NCI-H2196 (cell line): ENCODE results near the gene ZER1.

Experiments
- DNase-seq: peaks from one replicate; lab custom pipeline; 2025; ENCODE audit not compliant: unreplicated experiment; lab: John Stamatoyannopoulos, UW

ZER1 gene

DNA sequence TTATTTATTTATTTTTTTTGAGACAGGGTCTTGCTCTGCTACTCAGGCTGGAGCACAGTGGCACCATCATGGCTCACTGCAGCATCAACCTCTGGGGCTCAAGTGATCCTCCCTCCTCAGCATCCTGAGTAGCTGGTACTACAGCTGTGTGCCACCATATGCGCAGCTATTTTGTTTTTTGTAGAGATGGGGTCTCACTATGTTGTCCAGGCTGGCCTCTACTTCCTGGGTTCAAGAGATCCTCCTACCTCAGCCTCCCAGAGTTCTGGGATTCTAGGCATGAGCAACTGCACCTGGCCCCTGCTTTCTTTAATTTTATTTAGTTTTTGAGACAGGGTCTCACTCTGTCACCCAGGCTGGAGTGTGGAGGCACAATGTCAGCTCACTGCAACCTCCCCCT is 28.3 kb downstream of the ZER1 start:
- DNase-seq, result no peak

DNA sequence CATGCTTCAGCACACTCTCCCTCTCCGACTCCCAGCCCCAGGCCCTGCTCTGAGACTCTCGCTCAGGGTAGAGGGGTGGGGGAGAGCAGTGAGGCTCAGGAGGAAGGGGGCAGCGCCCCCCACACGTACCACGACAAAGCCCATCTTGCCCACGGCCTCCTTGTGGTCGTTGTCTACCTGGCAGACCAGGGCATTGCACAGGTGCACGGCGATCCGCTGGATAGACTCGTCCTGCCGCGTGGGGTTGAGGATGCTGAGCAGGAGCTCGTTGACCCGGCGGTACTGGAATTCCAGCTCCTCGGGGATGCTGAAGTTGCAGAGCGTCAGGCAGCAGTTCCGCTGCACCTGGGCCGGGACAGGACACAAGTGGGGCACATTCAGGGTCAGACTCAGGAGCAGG is 29.3 kb downstream of the ZER1 start:
- DNase-seq, result no peak

DNA sequence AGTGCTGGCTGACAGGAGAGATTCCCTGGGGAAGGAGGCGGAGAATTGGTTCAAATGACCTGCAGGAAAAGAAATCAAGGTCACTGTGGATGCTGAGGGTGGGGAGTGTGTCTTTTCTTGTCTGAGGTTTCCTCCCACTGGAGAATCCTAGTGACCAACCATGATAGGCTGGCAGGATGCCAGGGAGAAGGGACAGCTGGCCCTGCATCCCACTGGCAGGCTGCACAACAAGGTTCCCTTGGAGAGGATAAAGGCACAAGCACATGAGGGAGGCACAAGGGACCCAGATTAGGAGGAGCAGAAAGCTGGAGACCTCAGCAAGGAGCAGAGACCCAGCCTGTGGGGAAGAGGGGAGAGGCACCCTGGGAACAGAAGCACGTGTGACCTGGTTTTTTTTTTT is 36.4 kb downstream of the ZER1 start:
- DNase-seq, result no peak

DNA sequence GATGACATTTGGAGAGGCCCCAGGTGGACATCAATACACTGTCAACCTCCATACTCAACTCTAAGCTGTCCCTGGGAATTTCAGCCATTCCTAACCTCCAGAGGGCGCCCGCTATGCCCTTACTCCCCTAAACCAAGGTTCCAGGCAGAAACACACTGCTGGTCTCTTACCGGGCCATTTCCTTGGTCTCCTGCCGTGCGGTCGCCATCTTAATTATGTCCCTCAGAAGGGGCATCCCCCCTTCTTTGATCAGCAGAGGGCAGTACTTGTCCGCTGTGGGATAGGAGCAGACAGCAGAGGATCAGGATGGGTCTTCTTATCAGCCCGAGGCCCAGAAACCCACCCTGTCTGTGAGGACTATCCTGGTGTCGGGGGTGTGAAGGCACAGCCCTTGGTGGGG is 38.5 kb downstream of the ZER1 start:
- DNase-seq, result peak; percentile 31

DNA sequence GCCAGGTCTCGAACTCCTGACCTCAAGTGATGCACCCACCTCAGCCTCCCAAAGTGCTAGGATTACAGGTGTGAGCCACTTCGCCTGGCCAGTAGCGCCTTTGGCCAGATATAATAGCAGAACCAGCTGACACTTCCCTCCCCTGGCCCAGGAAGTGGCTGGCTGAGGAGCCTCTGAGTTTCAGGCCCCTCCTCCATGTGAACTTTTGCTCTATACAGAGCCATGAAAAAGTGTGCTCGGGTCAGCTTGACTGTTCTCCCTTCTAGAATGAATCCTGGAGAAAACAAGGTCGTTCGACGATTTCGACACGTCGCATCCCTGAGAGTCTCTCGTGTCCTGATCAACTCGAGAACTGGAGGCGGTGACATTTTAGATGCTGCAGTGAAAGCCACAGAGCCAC is 39.2 kb downstream of the ZER1 start:
- no peak for DNase-seq

DNA sequence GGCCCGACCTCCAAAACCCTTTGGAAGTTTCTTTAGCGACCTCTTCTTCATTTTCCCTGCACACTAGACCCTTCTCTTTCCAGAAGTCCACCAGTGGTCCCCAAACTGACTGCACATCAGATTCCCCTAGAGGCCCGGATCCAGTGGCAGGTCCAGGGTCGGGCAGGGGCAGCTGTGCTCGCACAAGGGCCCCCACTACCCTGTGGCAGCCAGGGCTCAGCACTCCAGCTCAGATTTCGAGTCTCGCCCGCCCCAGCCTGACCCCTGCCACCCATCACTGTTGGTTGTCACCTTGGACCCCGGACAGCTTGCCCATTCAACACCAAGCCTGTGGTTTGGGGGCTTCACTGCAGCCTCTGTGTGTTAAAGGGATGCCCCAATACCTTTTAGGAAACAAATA is 40.0 kb downstream of the ZER1 start:
- DNase-seq, result no peak

DNA sequence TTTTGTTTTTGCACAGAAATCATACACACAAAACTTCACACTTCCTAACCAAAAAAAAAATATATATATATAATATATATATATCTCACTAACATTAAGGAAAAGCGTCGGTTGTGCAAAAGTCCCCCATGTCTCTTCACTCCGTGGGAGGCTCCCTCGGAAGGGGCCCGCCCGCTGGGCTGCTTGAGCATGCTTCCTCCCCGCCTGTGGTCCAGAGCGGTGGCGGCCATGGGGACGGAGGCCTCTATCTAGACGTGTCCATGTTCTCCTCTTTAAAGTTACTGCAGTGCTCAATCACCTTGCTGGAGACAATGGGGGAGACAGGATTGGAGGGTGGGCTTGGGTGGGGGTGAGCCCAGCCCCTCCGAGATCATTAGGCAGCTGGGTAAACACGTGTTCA is 40.6 kb downstream of the ZER1 start:
- no peak for DNase-seq

DNA sequence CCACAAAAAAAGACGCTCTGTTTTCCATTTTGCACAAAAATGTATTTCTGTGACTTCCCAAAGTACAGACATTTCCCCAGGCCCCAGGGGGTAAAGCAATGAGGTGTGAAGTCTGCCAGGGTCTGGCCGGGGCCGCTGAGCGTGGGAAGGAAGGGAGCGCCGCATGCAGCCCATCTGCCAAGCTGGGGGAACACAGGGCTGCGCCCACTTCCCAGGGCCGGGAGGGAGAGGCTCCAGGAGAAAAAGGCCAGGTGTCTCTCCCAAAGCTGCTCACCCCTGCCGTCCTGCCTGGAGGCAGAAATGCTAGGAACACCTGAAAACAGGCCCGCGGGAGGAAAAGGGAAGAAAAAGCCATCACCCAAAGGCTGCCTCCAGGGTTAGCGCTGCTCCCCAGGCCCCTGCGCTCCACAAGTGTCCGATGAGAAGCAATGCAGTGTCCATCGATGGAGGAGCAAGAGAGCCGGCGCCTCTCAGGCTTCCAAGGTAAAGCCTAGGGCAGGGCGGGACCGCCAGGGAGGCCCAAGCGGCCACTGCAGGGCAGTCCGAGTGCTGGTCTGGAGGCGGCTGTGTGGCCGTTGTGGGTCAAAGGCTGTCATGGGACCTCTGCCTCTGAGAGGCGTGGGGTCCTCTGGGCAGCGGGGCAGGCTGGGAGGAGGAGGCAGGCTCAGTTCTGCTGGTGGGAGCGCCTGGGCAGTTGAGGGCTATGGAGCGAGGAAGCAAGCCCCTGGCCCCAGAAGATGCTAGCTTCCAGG is 41.8 kb downstream of the ZER1 start:
- DNase-seq, result no peak

DNA sequence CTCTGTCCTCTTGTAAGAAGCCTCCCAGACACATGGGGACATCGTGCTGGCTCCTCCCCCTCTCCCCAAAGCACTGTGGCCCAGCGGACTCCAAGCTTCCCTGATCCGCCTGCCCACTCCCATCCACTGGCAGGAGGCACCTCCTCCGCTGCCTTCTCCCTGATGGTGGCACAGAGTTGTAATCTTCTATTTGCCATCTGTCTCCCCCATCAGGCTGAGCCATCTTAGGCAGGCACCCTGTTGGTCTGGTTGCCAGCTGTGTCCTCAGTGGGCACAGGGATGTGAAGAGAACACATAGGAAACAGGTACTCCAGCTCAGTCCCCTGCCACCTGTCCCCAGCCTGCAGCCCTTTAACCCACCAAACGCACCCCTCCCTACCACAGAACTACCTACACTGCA is 42.4 kb downstream of the ZER1 start:
- no peak for DNase-seq

DNA sequence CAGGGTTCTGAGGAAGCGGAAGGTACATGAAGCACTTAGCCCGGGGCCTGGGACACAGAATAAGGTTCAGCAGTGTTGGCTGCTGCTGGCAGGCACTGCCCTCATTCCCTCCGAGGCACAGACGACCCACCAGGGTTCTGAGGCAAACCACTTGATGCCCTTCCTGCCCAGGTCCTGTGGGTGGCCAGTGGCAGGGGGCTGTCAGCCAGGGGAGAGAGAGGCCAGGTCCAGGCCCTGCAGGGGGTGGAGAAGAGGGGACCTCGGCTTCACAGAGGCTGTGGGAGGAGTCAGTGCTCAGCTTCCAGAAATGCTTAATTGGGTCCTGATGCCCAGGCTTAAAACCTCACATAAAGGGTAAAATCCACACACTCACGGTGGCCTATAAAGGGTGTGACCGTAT is 43.4 kb downstream of the ZER1 start:
- no peak for DNase-seq

DNA sequence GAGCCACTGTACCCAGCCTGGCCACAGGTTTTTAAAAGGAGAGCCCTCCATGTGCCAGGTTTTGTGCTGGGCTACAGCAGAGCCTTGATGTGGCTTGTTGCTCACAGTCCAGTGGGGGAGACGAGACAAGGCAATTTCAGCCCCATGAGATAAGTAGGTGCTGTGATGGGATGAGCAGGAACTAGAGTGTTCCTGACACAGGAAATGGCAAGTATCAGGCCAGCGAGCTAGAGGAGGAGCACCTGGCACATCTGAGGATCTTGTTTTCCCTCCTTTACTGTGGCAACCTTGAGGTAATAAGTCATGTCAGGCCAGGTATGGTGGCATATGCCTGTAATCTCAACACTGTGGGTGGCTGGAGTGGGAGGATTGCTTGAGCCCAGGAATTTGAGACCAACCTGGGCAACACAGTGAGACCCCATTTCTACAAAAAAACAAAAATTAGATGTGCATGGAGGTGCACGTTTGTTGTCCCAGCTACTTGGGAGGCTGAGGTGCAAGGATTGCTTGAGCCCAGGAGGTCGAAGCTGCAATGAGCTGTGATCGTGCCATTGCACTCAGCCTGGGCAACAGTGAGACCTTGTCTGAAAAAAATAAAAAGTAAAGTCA is 44.0 kb downstream of the ZER1 start:
- no peak for DNase-seq

DNA sequence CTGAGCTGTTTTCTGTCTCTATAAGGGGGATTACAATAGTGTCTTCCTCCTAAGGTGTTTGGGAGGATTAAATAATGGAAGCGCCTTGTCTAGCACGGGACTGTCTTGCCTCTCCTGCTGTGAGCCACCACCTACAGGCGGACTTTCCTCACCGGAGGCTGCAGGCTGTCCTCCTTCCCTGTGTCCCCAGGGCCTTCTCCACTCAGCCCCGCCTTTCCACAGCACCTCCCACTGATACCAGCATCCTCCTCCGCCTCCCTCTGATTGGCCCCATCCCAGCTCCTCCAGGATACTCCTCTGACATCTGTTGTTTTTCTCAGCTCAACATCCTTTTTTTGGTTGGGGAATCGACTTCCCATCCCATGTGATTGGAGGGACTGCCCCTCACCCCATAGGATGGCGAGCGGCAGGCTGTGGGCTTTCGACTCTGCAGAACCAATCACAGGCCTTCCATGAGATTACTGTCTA is 46.9 kb downstream of the ZER1 start:
- DNase-seq, result peak; percentile 87

DNA sequence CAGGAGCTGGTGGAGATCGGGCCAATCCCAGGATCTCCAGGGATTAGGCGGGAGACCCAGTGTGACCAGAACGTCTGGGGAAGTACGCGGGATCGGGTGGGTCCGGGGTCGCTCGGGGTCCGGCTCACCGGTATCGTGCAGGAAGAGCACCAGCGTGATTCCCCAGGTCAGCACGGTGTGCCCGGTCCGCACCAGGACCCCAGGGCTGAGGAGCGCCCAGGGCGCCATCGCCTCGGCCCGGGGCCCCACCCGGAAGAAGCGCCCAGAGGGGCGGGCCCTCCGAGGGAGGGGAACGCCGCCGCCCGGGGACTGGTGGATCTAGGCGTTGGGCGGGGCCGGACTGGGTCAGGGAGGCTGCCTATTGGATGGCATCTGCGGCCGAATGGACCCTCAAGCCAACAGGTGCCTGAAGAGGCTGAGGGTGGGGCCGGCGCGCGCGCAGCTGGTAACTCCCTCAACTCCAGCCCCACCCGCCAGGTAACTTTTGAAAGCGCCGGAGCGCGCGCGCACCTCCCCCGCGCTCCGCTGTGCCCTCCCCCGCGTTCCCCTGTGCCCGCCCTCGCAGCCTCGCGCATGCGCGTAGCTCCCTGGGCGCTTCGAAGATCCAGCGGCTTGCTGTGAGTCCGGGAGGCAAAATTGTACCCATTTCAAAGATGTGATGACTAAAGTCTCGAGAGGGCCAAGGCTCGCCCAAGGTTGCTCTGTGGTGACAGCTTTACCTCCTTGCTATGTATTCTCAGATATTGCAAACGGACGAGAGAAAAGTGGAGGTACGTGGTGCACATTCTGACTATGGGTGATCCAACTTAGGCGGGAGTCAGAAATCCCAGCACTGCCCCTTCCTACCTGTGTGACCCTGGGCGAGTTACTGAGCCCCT is 47.6 kb downstream of the ZER1 start, which contains the start of gene ZDHHC12:
Gene ZDHHC12 (minus strand): TSS at position 262 of the 878 bp plus-strand sequence. CDS start 34 bp downstream, at position 228.
- peak; percentile 99 for DNase-seq

DNA sequence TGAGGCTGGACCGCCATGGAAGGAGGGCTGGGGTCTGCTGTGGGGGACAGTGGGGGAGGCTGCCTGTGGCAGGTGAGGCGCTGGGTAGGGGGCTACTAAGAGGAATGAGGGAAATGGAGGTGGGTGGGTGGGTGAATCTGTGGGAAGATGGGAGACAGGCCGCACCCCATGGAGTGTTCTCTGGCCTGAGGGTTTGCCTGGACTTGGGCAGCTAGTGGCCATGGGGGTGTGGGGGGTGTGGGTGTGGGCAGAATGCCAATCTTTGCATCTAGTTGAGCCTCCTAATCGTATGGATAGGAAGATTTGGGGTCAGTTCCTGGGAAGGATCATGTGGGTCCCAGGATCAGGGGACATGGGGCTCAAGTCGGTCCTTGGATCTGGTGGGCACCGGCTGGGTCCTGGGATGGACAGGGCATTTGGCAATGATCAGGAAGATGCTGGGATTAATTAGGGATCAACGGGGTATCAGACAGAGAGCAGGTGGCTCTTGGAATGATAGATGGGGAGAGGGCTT is 48.3 kb downstream of the ZER1 start:
- no peak for DNase-seq

DNA sequence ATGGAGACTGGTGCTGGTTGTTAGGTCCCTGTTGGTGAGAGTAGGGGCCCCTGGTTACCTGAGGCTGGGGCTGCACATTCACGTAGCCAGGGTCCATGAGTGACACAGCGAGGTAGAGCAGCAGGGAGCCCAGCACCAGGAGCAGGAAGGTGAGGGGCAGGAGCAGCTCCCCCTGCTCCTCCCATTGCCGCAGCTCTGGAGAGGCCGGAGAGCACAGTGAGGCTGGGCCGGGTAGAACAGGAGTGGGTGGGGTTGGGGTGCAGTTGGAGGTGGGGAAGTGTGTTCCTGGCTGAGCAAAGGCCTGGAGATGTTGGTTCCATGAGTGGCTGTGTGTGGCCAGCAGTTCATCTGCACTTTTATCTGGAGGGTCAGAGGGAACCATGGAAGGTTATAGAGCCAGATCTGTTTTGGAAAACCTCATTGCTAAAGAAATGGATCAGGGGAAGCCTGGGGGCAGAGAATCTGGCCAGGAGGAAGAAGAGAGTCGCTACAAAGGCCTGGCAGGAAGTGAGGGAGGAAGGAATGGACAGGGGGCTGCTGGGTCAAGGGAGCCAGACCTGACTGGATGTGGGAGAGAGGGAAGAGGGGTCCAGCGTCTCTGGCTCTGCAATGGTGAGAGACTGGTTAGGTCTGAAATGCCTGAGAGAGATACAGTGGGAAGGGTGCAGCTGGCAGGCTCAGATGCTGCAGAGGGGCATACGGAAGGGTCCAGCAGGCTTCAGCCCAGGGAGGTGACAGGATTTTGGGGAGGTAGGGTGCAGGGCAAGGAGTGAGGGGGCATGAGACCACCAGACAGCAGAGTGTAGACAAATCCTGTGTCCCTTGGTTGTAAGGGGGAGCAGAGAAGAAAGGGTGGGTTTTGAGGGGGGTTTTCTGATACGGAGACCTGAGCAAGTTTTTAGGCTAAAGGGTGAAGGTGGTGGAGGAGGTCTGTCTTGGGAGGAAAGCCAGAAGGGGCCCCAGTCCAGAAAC is 49.1 kb downstream of the ZER1 start:
- DNase-seq, result no peak

DNA sequence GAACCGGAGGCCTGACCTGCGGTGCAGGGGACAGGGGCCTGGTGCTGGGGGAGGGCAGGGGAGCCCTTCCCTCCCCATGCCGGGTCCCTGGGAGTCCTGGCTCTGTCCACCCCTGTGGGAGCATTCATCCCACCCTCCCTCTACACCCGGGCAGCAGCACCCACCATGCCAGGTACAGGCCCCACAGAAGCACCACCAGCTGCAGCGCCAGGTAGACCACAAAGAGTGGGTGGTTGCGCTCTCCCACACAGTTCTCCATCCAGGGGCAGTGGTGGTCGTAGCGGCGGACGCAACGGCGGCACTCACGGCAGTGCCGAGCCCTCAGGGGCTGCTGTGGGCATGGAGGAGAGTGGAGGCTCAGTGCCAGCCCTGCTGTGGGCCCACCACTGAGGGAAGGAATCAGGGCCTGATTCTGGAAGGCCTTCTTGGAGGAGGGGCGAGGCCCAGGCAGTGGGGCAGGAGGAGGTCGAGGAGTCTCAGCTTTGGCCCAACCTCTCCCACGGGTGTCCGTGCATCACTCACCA is 50.2 kb downstream of the ZER1 start:
- no peak for DNase-seq

DNA sequence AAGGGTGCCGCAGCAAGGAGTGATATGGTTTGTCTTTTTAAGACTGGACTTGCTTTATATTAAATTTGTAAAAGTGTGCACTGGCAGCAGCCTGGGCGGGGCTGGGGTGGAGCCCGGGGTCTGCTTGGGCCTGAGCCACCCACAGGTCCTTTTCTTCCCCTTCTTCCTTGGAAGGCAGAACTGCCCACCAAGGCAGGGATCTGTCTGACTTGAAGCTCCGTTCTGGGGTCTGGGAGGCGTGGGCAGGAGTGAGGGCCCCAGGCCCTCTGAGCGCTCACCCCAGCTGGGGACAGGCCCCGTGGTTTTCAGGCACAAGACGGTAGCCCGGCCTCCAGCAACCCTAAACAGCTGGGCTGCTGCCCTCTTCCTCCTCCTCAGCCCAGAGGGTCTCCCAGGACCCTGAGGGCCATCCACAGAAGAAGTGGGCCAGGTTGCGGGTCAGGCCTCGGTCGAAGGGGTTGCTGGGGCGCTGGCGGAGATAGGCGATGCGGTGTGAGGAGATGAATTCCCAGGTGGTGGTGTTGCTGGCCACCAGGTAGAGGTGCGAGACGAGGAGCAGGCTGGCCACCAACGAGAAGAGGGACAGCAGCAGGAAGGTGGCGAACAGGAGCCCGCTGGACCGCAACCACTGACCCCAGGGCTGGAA is 50.8 kb downstream of the ZER1 start:
- no peak for DNase-seq

DNA sequence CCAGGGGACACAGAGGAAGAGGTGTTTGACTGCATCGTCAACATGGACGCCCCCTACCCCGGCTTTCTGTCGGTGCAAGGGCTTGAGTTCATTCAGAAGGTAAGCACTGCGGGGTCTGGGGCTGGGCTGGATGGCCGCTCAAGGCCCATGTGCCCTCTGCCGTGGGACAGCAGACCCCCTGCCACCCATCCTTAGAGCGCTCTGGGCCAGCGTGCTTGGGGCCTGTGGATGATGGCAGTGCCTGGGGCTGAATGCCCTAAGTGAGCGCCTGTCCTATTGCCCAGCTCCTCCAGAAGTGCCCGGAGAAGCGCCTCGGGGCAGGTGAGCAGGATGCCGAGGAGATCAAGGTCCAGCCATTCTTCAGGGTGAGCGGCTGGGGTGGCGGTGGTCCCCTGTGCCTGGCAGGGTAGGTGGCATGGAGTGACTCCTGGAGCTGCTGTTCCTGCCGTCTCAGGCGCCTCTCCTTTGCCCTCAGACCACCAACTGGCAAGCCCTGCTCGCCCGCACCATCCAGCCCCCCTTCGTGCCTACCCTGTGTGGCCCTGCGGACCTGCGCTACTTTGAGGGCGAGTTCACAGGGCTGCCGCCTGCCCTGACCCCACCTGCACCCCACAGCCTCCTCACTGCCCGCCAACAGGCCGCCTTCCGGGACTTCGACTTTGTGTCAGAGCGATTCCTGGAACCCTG is 51.7 kb downstream of the ZER1 start:
- no peak for DNase-seq

DNA sequence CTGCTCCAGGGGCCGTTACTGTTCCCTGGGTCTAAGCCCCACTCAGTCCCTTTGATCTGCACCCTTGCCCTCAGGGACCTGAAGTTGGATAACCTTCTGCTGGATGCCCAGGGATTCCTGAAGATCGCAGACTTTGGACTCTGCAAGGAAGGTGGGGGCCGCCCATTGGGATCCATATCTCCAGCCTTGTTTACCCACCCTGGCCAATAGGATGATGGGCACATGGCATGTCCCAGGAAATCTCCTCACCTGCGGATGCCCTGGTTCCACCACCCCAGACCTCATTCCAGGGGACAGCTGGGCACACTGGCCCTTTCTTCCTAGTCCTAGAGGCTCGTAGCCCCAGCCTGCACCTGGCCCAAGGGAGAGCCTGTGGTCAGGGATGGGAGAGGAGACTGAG is 53.3 kb downstream of the ZER1 start:
- no peak for DNase-seq
